ENCODE measurements around the gene TOMM70. TPM values are rescaled to one million over a fixed set of nuclear protein-coding genes. Genes with fewer than 3 reads are reported as not detected.

TOMM70 gene
- total and polyA plus RNA-seq, 2 of the 8 experiments (the other 6 are each of a cell fraction or from before 2014, with no cell fraction given): 10.9 to 52.1 TPM

DNA sequence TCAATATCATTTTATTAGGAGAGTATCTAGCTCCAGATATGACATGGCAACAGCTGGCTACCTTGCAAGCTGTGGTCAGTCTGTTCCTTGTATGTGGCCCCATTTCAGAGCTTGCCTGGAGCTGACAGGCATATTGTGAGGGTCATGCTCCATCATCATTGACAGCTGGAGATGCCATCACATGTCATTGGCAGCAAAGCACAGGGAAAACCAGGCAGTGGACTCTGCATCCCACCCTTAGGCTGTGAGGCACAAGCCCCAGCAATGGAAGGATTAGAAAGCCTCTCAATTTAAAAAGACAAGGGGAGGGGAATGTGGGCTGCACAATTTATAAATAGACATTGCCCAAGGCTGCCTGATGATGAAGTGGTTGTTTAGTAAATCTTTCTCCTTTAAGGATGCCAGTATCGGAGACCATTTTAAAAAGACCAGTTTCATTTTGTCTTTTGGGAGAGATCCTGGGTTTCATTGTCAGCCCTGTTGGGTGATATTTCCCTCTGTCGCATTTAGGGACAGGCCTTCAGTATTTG, 28.4 kb upstream of the TOMM70 start (continued):
- TF ChIP-seq, protein P1, sequence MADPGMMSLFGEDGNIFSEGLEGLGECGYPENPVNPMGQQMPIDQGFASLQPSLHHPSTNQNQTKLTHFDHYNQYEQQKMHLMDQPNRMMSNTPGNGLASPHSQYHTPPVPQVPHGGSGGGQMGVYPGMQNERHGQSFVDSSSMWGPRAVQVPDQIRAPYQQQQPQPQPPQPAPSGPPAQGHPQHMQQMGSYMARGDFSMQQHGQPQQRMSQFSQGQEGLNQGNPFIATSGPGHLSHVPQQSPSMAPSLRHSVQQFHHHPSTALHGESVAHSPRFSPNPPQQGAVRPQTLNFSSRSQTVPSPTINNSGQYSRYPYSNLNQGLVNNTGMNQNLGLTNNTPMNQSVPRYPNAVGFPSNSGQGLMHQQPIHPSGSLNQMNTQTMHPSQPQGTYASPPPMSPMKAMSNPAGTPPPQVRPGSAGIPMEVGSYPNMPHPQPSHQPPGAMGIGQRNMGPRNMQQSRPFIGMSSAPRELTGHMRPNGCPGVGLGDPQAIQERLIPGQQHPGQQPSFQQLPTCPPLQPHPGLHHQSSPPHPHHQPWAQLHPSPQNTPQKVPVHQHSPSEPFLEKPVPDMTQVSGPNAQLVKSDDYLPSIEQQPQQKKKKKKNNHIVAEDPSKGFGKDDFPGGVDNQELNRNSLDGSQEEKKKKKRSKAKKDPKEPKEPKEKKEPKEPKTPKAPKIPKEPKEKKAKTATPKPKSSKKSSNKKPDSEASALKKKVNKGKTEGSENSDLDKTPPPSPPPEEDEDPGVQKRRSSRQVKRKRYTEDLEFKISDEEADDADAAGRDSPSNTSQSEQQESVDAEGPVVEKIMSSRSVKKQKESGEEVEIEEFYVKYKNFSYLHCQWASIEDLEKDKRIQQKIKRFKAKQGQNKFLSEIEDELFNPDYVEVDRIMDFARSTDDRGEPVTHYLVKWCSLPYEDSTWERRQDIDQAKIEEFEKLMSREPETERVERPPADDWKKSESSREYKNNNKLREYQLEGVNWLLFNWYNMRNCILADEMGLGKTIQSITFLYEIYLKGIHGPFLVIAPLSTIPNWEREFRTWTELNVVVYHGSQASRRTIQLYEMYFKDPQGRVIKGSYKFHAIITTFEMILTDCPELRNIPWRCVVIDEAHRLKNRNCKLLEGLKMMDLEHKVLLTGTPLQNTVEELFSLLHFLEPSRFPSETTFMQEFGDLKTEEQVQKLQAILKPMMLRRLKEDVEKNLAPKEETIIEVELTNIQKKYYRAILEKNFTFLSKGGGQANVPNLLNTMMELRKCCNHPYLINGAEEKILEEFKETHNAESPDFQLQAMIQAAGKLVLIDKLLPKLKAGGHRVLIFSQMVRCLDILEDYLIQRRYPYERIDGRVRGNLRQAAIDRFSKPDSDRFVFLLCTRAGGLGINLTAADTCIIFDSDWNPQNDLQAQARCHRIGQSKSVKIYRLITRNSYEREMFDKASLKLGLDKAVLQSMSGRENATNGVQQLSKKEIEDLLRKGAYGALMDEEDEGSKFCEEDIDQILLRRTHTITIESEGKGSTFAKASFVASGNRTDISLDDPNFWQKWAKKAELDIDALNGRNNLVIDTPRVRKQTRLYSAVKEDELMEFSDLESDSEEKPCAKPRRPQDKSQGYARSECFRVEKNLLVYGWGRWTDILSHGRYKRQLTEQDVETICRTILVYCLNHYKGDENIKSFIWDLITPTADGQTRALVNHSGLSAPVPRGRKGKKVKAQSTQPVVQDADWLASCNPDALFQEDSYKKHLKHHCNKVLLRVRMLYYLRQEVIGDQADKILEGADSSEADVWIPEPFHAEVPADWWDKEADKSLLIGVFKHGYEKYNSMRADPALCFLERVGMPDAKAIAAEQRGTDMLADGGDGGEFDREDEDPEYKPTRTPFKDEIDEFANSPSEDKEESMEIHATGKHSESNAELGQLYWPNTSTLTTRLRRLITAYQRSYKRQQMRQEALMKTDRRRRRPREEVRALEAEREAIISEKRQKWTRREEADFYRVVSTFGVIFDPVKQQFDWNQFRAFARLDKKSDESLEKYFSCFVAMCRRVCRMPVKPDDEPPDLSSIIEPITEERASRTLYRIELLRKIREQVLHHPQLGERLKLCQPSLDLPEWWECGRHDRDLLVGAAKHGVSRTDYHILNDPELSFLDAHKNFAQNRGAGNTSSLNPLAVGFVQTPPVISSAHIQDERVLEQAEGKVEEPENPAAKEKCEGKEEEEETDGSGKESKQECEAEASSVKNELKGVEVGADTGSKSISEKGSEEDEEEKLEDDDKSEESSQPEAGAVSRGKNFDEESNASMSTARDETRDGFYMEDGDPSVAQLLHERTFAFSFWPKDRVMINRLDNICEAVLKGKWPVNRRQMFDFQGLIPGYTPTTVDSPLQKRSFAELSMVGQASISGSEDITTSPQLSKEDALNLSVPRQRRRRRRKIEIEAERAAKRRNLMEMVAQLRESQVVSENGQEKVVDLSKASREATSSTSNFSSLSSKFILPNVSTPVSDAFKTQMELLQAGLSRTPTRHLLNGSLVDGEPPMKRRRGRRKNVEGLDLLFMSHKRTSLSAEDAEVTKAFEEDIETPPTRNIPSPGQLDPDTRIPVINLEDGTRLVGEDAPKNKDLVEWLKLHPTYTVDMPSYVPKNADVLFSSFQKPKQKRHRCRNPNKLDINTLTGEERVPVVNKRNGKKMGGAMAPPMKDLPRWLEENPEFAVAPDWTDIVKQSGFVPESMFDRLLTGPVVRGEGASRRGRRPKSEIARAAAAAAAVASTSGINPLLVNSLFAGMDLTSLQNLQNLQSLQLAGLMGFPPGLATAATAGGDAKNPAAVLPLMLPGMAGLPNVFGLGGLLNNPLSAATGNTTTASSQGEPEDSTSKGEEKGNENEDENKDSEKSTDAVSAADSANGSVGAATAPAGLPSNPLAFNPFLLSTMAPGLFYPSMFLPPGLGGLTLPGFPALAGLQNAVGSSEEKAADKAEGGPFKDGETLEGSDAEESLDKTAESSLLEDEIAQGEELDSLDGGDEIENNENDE (IDR thresholded peaks at IDR 0.05; ENCODE audit: insufficient replicate concordance, low read length): no peak
- TF ChIP-seq YY1 (IDR thresholded peaks at IDR 0.05; ENCODE audit: low read depth, low read length) (no peak), CBX8 (IDR thresholded peaks at IDR 0.05; ENCODE audit: borderline replicate concordance, low read depth, low read length) (no peak), NANOG (IDR thresholded peaks at IDR 0.05; ENCODE audit: insufficient read depth, low read depth, low read length, poor library complexity, severe bottlenecking) (no peak), RXRA (IDR thresholded peaks at IDR 0.05; ENCODE audit: insufficient read depth, low read depth, low read length) (no peak), TAF7 (optimal IDR thresholded peaks at IDR 0.05; ENCODE audit: borderline replicate concordance, low read depth, low read length) (no peak), MAFK (IDR thresholded peaks at IDR 0.05; ENCODE audit: low read depth, low read length) (no peak), CHD2 (IDR thresholded peaks at IDR 0.05; ENCODE audit: low read length) (no peak), RFX5 (IDR thresholded peaks at IDR 0.05; ENCODE audit: borderline replicate concordance, low read depth, low read length) (no peak)

Measured in H1 (cell line).